GM19452 (cell line): ENCODE data around the gene SEM1.
"Not testable (repeated sequence)": the region's sequence is repeated elsewhere in the genome, so short reads cannot be mapped to it uniquely, and the experiment has no call there.

Experiments used
- ATAC-seq: cut with Tn5 transposase; IDR thresholded peaks from one replicate; pipeline ENCODE4 v1.9.1; 2021; ENCODE audit not compliant: unreplicated experiment

The SEM1 gene

GRCh38 chr7:96709381-96710228, at the start of gene SEM1:
Gene SEM1, minus strand, starts transcription at chr7:96709846. Its CDS starts 83 bp downstream, at chr7:96709763.
- ATAC-seq: peak; percentile 87

- ATAC-seq: not testable (repeated sequence)
Measured at GRCh38 chr7:96757880-96758279, 48.2 kb upstream of the SEM1 start.

GRCh38 chr7:96747418-96747940, 37.8 kb upstream of the SEM1 start:
- no peak for ATAC-seq

- no peak for ATAC-seq
Measured at GRCh38 chr7:96740130-96740529, 30.5 kb upstream of the SEM1 start.

GRCh38 chr7:96739609-96740008, 30.0 kb upstream of the SEM1 start:
- no peak for ATAC-seq

- ATAC-seq: no peak
Measured at GRCh38 chr7:96739167-96739566, 29.5 kb upstream of the SEM1 start.

- ATAC-seq: no peak
Measured at GRCh38 chr7:96738705-96739104, 29.1 kb upstream of the SEM1 start.

GRCh38 chr7:96737545-96738050, 28.0 kb upstream of the SEM1 start:
- ATAC-seq: no peak

- ATAC-seq: no peak
Measured at GRCh38 chr7:96734343-96734742, 24.7 kb upstream of the SEM1 start.

GRCh38 chr7:96729820-96730219, 20.2 kb upstream of the SEM1 start:
- ATAC-seq: no peak

- no peak for ATAC-seq
Measured at GRCh38 chr7:96728139-96728538, 18.5 kb upstream of the SEM1 start.

- no peak for ATAC-seq
Measured at GRCh38 chr7:96727534-96728088, 18.0 kb upstream of the SEM1 start.

- no peak for ATAC-seq
Measured at GRCh38 chr7:96723622-96724021, 14.0 kb upstream of the SEM1 start.

- not testable (repeated sequence) for ATAC-seq
Measured at GRCh38 chr7:96722928-96723327, 13.3 kb upstream of the SEM1 start.

- no peak for ATAC-seq
Measured at GRCh38 chr7:96720843-96721242, 11.2 kb upstream of the SEM1 start.

- ATAC-seq: no peak
Measured at GRCh38 chr7:96719164-96719563, 9.5 kb upstream of the SEM1 start.

GRCh38 chr7:96718107-96719003, 8.7 kb upstream of the SEM1 start:
- no peak for ATAC-seq

- ATAC-seq: no peak
Measured at GRCh38 chr7:96713037-96713436, 3.4 kb upstream of the SEM1 start.

GRCh38 chr7:96710544-96710943, 898 bp upstream of the SEM1 start:
- ATAC-seq: no peak

GRCh38 chr7:96708872-96709271, 774 bp downstream of the SEM1 start:
- ATAC-seq: peak; percentile 4
